Heart left ventricle (tissue), 16 donors: Measurements from ENCODE around the gene EDEM1. TPM values are rescaled to one million over a fixed set of nuclear protein-coding genes. Genes with fewer than 3 reads are reported as not detected.

Source experiments
- ATAC-seq, 4 donors: fragments of 200-7000 bp; cut with Tn5 transposase; one replicate each; pipeline ENCODE4 v1.9.1; 2020 to 2022; ENCODE audit warnings: moderate library complexity in 4 of 4, mild to moderate bottlenecking in 3 of 4, moderate number of reproducible peaks in 1 of 4
- DNase-seq, 5 donors: peaks; one replicate each; pipeline ENCODE4 v3.0.0-alpha.2; 2020
- H3K27ac ChIP-seq, 12 donors: fragments of 200-600 bp; sonication (generic) in 4 of 12; one replicate each; pipeline versions ENCODE4 v1.5.0 to v1.8.0; 2016 to 2022; ENCODE audit warnings: mild to moderate bottlenecking in 2 of 12
- H3K27me3 ChIP-seq, 9 donors: fragments of 200-600 bp; sonication (generic) in 2 of 9; one replicate each; pipeline versions ENCODE4 v1.5.1 to v1.8.0; 2016 to 2022; ENCODE audit warnings: mild to moderate bottlenecking in 3 of 9
- H3K36me3 ChIP-seq, 9 donors: fragments of 200-600 bp; sonication (generic) in 2 of 9; one replicate each; pipeline versions ENCODE4 v1.5.0 to v1.8.0; 2018 to 2022; ENCODE audit warnings: mild to moderate bottlenecking in 2 of 9
- H3K4me1 ChIP-seq, 12 donors: fragments of 200-600 bp; sonication (generic) in 4 of 12; one replicate each; pipeline versions ENCODE4 v1.5.0 to v1.8.0; 2016 to 2022; ENCODE audit warnings: mild to moderate bottlenecking in 3 of 12
- H3K4me3 ChIP-seq, 12 donors: fragments of 200-600 bp; sonication (generic) in 4 of 12; one replicate each; pipeline versions ENCODE4 v1.5.0 to v1.8.0; 2017 to 2022; ENCODE audit warnings: mild to moderate bottlenecking in 9 of 12, moderate library complexity in 4 of 12
- H3K9me3 ChIP-seq, 12 donors: fragments of 200-600 bp; sonication (generic) in 4 of 12; one replicate each; pipeline versions ENCODE4 v1.5.0 to v1.8.0; 2016 to 2022; ENCODE audit warnings: mild to moderate bottlenecking in 1 of 12
- POLR2A ChIP-seq, 2 donors: fragments of 450-650 bp; IDR thresholded peaks; one replicate each; pipeline ENCODE4 v1.6.1; 2017; ENCODE audit warnings: antibody characterized with exemption in 2 of 2, mild to moderate bottlenecking in 2 of 2, moderate library complexity in 2 of 2
- WGBS, 4 donors: extraction: QIAGEN DNeasy Blood & Tissue Kit in 2 of 4; methylation state at CpG; one replicate each; pipeline versions ENCODE4 v1.1.5 to v1.1.7; 2013 to 2018; 5-methylcytosine and 5-hydroxymethylcytosine counted together
- intact Hi-C, 10 donors: fragments of 100-400 bp; cut with DNase I; formaldehyde crosslinking; loops; one replicate each; pipeline versions ENCODE4 v1.11.1 to v1.14.2; 2022
- polyA plus RNA-seq, 2 donors: library from polyadenylated mRNA; stranded (reverse); fragments of 200-250 nt; gene quantifications; one replicate each; pipeline ENCODE4 v1.2.3, GENCODE V29; 2013
- total RNA-seq, 9 donors: library from RNA; depleted of rRNA in 2 of 9; stranded (reverse); fragments of >200 nt in 2 of 9; fragmentation: NEBNext Ultra II Directional in 3 of 9; extraction: Animal tissue kit (Norgen Biotek cat#: 25700) in 3 of 9; gene quantifications; one replicate each; pipeline versions ENCODE4 v1.1.0 to v1.2.4, GENCODE V29; 2016 to 2023
- TF ChIP-seq, protein P1 (sequence below), 12 donors: fragments of 200-600 bp; sonication (generic) in 4 of 12; IDR thresholded peaks; one replicate each; pipeline versions ENCODE4 v1.5.0 to v1.8.0; 2018 to 2022; ENCODE audit warnings: antibody characterized with exemption in 12 of 12, mild to moderate bottlenecking in 5 of 12
- donor health status: ischemic (EF 13 %, LVEDD 7.1; RV severe dilation, severe dysfunction).
- donor health status: healthy with polysubstance abuse.
- donor health status: DM: no; HTN: yes; CAD: no.
- donor health status: DM: no; HTN: no; CAD: no.
- donor health status: ischemic (EF 25% LVEDD 6.9; RV normal size, moderate dysfunction).
- donor health status: ischemic (EF 25% LVEDD 5.7; RV mildly dilated, moderate dysfunction).
- donor health status: healthy.
- donor health status: DM: yes; HTN: yes; CAD: no.
- donor health status: ischemic (EF 35%, LVEDD 5.7; RV mildly dilated, moderate dysfunction).
- donor health status: nonischemic (EF 11% LVEDD 7.7; RV severe dilation, severe dysfunction).
- donor health status: DM: yes; HTN: yes; CAD: no.
- donor health status: PGD.
- donor health status: ischemic (EF 29% LVEDD 5.4; RV normal size, mild dysfunction).
- donor health status: nonischemic (EF 23%, LVEDD 6.1; RV moderate dilation, normal function).

The EDEM1 gene
- total and polyA plus RNA-seq, 11 donors: 1.9 to 24.6 (median 9.5) TPM

DNA sequence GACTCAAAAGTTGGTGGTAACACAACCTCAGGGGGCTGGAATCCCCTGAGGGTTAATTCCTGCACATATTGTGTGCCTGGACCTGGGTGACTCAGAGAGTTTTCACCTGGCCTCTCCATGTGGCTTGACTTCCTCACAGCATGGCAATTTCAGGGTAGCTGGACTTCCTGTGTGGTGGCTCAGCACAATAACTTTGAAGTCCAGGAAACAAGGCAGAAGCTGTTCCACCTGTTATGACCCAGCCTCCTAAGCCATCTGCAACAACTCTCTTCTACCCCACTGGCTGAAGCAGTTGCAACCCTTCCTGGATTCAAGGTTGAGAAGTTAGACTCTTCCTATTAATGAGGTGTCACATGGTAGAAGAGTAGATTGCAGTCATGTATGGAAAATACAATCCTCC, 58.4 kb downstream of the EDEM1 start:
- no peak for ATAC-seq
- intact Hi-C loops: no loop called here
- no peaks in the 10 kb centered on the region for H3K36me3 ChIP-seq
- peaks cover 0 to 5% (median 0%) of the 10 kb centered on the region in 9 donors for H3K27me3 ChIP-seq
- peaks cover 0 to 8% (median 2%) of the 10 kb centered on the region in 12 donors for H3K9me3 ChIP-seq
- DNase-seq: no peak
- TF ChIP-seq POLR2A (IDR thresholded peaks at IDR 0.05): no peak
- TF ChIP-seq, protein P1, sequence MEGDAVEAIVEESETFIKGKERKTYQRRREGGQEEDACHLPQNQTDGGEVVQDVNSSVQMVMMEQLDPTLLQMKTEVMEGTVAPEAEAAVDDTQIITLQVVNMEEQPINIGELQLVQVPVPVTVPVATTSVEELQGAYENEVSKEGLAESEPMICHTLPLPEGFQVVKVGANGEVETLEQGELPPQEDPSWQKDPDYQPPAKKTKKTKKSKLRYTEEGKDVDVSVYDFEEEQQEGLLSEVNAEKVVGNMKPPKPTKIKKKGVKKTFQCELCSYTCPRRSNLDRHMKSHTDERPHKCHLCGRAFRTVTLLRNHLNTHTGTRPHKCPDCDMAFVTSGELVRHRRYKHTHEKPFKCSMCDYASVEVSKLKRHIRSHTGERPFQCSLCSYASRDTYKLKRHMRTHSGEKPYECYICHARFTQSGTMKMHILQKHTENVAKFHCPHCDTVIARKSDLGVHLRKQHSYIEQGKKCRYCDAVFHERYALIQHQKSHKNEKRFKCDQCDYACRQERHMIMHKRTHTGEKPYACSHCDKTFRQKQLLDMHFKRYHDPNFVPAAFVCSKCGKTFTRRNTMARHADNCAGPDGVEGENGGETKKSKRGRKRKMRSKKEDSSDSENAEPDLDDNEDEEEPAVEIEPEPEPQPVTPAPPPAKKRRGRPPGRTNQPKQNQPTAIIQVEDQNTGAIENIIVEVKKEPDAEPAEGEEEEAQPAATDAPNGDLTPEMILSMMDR (IDR thresholded peaks at IDR 0.05): no peak
- no peaks in the 10 kb centered on the region for H3K4me1 ChIP-seq
- H3K27ac ChIP-seq: no peak overlapping the region
- H3K4me3 ChIP-seq: no peak overlapping the region

DNA sequence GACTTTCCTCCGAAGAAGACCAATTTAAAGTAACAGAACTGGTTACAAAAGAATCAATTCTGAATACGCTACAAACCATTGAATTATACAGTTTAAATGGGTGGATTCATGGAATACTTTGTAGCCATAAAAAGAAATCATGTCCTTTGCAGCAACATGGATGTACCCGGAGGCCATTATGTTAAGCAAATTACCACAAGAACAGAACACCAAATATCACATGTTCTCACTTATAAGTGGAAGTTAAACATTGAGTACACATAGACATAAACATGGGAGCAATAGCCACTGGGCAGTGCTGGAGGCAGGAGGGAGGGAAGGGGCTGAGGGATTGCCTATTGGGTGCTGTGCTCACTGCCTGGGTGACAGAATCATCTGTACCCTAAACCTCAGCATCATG, 61.3 kb downstream of the EDEM1 start:
- peaks cover 0 to 5% (median under 1%) of the 10 kb centered on the region in 12 donors for H3K9me3 ChIP-seq
- no peaks in the 10 kb centered on the region for H3K36me3 ChIP-seq
- no peak overlapping the region for H3K27ac ChIP-seq
- H3K4me3 ChIP-seq: no peak overlapping the region
- H3K27me3 ChIP-seq: no peaks in the 10 kb centered on the region
- H3K4me1 ChIP-seq: no peaks in the 10 kb centered on the region
- ATAC-seq (no peak), DNase-seq (no peak)
- intact Hi-C loops: no loop called here
- no peak for TF ChIP-seq POLR2A (IDR thresholded peaks at IDR 0.05)
- TF ChIP-seq, protein P1 (IDR thresholded peaks at IDR 0.05): no peak
- WGBS, 4 donors: 86 to 93% (median 89%) methylated on average over 3 of the region's 3 CpGs

GRCh38 chr3:5250467-5251195, 63.1 kb downstream of the EDEM1 start:
- Histone ChIP-seq H3K9me3 (no peaks in the 10 kb centered on the region), H3K27me3 (no peaks in the 10 kb centered on the region), H3K27ac (no peak overlapping the region), H3K36me3 (no peaks in the 10 kb centered on the region), H3K4me3 (peak overlapping the region in 9 of 12 donors; percentile 10 to 43 (median 25)), H3K4me1 (no peaks in the 10 kb centered on the region)
- WGBS, 4 donors: 56 to 63% (median 59%) methylated on average over 9 of the region's 9 CpGs
- DNase-seq: no peak
- intact Hi-C loops: no loop called here
- no peak for ATAC-seq
- TF ChIP-seq, protein P1 (IDR thresholded peaks at IDR 0.05): no peak

DNA sequence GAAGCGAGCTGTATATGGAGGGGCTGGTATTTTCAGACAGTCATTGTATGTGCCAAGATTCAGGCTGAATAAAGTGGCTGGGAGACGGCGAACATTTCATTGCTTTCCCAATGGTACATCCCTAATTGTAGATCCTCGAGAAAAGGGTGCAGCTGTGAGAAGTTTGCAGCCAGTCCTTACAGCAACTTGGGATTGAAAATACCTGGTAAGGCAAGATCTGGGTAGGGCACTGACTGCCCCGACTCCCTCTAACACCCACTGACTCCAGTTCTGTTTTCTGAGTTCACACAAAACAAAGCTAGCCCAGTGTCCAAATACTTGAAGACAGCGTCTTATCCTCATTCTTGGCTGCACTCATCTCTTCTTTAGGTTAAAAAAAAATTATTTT, 63.7 kb downstream of the EDEM1 start:
- intact Hi-C loops: no loop called here
- WGBS, 4 donors: 58 to 69% (median 67%) methylated on average over 6 of the region's 6 CpGs
- Histone ChIP-seq H3K9me3 (no peaks in the 10 kb centered on the region), H3K27me3 (no peaks in the 10 kb centered on the region), H3K36me3 (no peaks in the 10 kb centered on the region), H3K27ac (no peak overlapping the region), H3K4me3 (peak overlapping the region in 9 of 12 donors; percentile 10 to 43 (median 25)), H3K4me1 (no peaks in the 10 kb centered on the region)
- ATAC-seq (no peak), DNase-seq (no peak)
- TF ChIP-seq, protein P1 (IDR thresholded peaks at IDR 0.05): no peak
- TF ChIP-seq POLR2A (IDR thresholded peaks at IDR 0.05): no peak
